GM10847 (cell line): Measurements from ENCODE around the gene ASTN2.

Experiments used
- POLR2A ChIP-seq: IDR thresholded peaks from 2 replicates; pipeline ENCODE4 v1.6.1; 2011; ENCODE audit not compliant: insufficient read length; ENCODE audit errors: extremely low read depth

The ASTN2 gene

DNA sequence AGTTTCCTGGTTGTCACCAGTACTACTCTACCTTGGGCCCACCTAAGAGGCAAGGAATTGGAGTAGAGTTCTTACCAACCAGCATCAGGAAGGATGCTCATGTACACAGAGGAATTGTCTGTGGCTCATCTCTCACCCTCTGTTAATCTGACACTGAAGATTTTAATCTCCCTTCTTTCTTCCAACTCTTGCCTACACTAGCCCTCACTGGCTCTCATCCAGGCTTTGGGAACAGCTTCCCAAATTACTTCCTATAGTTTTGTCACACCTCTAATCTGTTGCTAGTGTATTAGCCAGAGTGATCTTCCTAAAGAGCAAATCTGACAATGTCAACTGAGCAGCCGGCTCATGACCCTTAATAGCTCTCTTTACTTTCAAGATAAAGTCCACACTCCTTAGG is 946.5 kb downstream of the ASTN2 start:
- no peak for TF ChIP-seq POLR2A

DNA sequence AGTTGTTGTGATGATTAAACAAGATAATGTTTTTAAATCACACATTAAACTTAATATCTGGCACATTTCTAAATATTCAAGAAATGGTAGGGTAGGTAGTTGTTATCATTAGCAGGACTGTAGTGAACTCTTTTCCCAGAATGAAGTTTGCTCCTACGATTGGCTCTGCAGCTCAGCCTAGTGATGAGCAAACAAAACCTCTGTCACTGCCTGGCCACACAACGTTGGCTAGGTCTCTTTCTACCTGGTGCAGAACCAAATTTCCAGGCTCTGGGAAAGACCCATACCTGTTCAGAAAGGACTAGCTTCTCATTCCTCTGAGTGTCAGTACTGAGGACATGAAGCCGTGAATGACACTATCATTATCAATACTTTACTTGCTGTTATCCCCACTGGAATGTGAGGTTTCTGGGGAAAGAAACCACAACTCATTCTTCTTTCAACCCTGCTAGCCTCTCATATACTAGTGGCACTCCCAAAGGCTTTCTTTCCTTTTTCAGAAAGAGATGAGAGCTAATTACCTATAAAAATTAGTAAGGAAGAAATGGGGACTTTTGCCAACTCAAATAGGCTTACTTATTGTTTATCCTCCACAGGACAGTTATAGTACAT is 947.0 kb downstream of the ASTN2 start:
- no peak for TF ChIP-seq POLR2A

DNA sequence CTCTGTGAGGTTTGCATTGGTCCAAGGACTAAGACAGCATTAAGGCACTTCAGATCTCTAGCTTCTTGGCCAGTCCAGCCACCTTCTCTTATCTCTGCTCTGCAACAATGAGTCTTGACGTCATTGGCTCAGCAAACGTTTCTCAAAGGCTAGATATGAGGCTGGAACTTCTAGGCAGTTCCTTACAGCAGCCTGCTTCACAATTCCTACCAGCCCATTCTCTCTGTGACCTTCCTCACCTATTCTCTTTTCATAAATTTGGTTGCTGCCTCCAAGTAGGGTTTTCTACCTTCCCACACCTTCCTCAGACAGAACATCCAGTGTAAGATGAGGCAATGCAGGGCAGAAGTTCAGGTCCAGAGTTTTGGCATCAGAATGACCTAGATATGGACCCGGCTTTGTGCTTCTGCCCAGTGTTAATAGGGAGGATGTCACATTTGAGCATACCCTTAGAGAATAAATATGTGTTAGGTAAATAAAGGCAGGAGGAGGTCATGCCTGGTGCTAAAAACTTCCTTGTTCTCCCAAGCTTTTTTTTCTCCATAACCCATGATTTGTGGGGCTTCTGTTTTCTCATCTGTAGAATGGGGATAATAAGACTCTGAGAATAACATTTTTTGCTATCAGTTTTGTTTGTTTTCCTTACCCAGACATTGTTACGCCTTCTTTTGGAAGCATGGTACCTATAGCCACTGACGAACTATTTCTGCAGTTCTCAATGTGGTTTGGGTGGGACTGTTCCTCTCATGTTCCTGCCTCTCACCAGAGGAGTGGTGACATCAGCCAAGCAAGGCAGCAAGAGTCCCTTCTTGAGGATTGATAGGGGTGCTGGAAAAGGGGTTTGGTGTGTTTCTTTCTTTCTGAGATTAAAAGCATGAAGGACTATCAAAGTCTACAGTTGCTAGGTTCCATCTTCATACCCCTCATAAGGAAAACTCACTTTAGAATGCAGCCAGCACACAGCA is 948.3 kb downstream of the ASTN2 start:
- no peak for TF ChIP-seq POLR2A

DNA sequence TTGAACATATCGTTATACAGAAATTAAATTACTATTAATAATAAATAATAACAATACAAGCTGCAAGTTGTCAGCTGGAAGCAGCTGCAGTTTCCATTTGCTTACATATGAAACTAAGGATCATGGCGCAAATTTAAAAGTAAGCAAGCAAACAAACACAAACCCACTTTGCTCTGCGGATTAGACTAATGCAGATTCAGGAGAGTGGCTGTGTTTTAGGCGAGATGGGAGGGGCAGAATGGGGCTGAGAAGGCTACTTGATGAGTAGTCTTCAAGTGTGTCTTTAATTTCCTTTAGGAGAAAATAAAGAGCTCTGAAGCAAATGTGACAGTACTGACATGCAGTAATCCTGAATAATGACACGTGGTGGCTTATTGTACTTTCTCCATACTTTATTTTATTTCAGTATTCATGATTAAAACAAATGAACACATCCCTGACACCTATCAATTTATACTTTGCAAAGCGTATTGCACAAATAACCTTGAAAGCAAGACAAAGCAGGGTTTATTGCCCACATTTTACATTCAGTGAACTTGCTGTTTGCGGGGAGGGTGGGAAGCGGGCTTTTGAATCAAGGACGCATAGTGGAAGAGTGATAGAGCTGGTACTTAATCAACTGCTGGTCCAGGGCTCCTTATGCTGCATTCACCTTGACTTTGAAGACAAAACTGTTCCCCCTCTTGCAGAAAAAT is 949.1 kb downstream of the ASTN2 start:
- TF ChIP-seq POLR2A: no peak

DNA sequence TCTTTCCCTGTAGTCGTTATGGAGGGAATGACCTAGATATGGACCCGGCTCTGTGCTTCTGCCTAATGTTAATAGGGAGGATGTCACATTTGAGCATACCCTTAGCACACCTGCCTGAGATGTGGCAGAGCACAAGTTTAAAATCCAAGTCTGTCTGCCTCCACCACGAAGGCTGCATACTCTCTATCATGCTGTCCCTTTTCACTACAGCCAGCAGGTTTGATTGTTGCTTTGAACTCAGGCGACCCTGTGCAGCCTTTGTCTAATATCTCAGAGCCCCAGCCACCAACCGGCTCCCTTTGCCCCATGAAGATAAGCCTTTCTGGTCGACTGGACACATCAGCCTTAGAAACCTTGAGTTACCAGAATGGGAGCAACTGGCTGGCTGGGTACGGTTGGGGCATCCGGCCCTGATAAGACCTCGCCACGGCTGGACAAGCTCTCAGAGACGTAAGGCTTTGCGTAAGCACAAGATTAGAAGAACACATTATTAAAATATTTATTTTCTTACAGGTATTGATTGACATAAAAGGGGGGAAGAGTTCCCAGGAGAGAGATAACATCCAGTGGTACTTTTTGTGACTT is 949.8 kb downstream of the ASTN2 start:
- no peak for TF ChIP-seq POLR2A

DNA sequence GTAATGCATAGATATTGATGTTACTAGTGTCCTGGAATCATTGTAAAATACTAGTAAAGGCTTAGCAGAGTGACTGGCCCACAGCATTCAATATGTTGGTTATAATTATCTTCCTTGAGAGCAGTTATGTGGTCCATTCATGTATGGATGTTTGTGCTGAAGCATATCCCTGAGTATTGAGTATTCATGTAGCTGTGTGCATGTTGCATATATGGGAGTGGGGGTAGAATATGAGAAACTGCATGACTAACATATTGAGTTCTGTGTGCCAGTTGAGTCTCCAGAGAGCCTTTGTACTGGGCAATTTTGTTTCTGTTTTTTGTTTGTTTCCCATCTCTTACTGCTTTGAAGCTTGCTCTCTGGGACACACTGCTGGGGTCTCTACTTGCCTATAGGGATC is 950.4 kb downstream of the ASTN2 start:
- TF ChIP-seq POLR2A: no peak

DNA sequence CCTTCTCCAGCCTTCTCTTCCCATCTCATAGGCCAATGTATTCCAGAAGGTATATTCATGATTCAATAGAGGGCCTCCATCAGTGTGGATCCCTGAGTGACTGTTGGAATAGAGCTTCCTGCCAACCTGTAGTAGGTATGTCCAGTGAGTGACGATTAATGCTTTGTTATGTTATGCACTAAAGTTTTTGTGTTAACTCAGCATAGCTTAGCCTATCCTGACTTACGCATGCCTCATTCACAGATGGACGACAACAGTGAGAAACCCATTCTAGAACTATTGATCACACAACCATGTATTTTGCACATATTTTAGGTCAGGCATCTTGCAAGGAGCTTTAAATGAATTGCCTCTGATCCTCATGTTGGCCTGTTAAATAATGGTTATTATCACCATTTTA is 953.2 kb downstream of the ASTN2 start:
- no peak for TF ChIP-seq POLR2A

DNA sequence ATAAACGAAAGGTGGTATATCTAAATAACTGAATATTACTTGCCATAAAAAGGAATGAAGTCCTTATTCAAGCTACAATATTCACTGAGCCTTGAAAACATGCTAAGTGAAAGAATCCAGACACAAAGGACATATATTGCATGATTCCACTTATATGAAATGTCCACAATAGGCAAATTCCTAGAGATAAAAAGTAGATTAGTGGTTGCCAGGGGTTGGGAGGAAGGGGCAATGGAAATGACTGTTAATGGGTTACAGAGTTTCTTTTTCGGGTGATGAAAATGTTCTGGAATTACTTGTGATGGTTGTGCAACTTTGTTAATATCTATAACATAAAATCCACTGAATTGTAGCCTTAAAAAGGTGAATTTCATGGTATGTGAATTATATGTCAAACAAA is 954.8 kb downstream of the ASTN2 start:
- no peak for TF ChIP-seq POLR2A

DNA sequence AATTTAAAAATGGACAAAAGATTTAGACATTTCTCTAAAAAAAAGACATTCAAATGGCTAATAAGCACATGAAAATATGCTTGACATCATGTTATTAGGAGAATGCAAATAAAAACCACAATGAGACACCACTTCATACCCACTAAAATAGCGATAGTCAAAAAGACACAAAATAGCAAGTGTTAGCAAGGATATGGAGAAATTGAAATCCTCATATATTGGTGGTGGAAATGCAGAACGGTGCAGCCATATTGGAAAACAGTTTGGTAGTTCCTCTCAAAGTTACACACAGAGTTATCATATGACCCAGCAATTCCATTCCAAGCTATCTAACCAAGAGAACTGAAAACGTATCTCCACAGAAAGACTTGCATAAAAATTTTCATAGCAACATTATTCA is 955.3 kb downstream of the ASTN2 start:
- no peak for TF ChIP-seq POLR2A

DNA sequence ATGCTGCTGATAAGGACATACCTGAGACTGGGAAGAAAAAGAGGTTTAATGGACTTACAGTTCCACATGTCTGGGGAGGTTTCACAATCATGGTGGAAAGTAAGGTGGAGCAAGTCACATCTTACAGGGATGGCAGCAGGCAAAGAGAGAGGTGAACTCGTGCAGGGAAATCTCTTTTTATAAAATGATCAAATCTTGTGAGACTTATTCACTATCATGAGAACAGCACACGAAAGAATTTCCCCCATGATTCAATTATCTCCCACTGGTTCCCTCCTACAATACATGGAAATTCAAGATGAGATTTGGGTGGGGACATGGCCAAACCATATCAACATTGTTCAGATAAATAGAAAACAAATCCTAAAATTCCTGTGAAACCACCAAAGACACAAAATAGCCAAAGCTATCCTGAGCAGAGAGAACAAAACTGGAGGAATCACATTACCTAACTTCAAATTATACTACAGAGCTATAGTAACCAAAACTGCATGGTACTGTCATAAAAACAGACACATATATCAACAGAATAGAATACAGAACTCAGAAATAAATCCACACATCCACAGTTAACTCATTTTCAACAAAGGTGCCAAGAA is 958.3 kb downstream of the ASTN2 start:
- no peak for TF ChIP-seq POLR2A

DNA sequence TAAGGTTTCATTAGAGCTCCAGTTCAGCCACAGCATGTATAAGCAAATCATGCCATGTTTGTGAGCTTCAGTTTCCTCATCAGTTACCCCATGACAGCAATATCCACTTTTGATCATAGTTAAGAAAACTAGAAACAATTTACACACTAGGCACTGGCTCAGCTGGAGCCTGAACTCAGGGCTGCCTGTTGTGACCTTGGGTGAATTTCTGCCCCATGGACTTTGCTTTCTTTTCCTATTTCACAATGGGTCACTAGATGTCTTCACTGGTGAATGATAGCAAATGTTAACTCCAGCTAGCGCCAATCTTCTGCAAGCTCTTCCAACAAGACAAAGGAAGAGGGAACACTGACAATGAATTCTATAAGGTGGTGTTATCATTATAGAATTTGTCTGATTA is 961.1 kb downstream of the ASTN2 start:
- no peak for TF ChIP-seq POLR2A

DNA sequence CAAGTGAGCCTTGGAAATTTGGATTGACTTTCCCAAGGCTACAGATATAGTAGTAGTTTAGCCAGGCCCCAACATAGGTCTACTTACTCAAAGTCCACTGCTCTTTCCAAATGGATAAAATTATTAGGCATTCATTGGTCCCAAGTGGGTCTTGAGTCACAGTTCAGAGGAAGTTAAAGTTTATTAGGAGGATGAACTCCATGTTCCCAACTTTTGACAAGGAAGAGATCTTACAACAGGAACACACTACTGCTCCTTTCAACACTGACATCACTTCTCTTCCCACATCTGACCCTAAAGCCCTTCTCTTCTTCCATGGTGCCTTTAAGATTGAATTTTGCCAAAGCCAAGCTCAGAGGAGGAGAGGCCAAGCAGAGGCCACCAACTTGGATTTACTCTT is 962.2 kb downstream of the ASTN2 start:
- TF ChIP-seq POLR2A: no peak

DNA sequence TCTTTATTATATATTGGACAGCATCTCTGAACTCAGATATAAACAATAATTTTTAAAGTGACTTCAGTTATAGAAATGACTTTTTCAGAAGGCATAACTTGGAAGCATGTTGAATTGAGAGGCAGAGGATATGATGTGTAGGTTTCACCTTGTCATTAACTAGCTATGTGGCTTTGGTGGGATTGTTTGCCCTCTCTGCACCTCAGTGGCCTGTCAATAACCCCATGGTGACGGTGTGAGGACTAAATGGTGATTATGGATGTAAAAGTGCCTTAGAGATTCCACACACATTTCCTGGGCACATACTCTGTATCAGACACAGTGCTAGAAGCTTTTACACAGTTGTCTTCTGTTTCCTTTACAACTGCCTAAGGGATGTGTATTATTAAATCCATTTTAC is 962.6 kb downstream of the ASTN2 start:
- TF ChIP-seq POLR2A: no peak

DNA sequence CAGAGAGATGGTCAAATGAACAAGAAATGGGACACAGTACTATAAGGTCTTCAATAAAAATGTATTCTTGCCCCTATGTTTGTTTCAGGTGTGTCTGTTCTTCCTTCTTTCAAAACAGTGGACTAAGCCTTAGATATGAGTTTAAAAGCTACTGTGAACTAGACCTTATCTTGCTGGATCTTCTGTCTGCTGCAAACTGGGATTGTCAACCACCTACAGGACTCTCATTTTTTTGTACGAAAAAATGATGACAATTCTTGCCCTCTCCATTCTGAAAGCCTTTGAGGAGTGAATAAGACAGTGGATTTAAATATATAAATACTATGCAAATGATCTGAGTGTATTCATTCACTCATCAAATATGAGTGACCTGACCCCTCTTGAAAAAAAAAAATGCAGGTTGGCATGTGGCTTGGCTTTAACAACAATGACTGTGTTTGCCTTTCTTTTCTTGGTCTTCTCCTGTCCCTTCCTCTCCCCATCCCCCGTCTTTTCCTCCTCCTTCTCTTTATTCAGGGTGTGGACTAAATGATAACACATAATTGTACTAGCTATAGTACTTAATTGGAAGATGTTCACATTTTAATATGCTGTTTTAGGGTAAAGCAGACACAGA is 963.2 kb downstream of the ASTN2 start:
- TF ChIP-seq POLR2A: no peak
